GM21737 (cell line): ENCODE data around the gene CYP26A1.

Experiments used
- ATAC-seq: cut with Tn5 transposase; IDR thresholded peaks from one replicate; pipeline ENCODE4 v1.9.1; 2021; ENCODE audit warnings: mild to moderate bottlenecking, moderate library complexity; ENCODE audit not compliant: unreplicated experiment

The CYP26A1 gene, protein sequence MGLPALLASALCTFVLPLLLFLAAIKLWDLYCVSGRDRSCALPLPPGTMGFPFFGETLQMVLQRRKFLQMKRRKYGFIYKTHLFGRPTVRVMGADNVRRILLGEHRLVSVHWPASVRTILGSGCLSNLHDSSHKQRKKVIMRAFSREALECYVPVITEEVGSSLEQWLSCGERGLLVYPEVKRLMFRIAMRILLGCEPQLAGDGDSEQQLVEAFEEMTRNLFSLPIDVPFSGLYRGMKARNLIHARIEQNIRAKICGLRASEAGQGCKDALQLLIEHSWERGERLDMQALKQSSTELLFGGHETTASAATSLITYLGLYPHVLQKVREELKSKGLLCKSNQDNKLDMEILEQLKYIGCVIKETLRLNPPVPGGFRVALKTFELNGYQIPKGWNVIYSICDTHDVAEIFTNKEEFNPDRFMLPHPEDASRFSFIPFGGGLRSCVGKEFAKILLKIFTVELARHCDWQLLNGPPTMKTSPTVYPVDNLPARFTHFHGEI

DNA sequence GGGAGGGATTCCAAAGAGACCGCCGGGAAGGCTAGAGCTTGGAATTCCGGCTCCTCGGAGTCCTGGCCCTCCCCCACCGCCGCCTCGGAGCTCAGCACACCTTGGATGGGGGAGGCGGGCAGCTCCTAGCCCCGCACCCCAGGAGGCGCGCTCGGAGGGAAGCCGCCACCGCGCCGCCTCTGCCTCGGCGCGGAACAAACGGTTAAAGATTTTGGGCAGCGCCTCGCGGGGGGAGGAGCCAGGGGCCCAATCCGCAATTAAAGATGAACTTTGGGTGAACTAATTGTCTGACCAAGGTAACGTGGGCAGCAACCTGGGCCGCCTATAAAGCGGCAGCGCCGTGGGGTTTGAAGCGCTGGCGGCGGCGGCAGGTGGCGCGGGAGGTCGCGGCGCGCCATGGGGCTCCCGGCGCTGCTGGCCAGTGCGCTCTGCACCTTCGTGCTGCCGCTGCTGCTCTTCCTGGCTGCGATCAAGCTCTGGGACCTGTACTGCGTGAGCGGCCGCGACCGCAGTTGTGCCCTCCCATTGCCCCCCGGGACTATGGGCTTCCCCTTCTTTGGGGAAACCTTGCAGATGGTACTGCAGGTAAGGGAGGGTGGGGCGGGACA is at the start of gene CYP26A1:
TSS of gene CYP26A1 (plus strand) at position 355 of the 608 bp plus-strand sequence. CDS start at position 397, 42 bp downstream.
- ATAC-seq = no peak

DNA sequence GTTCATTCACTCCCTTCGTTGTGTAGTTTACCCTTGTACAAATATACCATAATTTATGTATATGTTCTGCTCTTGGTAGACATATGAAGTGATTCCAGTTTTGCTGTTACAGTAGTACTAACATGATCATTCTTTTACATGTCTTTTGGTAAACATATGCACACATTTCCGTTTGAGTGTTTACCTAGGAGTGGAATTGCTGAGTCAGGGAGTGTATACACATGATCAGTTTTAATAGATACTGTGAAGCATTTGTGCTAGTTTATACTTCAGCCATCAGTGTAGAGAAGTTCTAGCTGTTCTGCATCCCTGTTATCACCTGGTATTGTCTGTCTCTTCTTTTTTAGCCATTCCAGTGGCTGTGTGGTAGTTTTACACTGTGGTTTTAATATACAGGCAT is 47.6 kb upstream of the CYP26A1 start:
- ATAC-seq = no peak

DNA sequence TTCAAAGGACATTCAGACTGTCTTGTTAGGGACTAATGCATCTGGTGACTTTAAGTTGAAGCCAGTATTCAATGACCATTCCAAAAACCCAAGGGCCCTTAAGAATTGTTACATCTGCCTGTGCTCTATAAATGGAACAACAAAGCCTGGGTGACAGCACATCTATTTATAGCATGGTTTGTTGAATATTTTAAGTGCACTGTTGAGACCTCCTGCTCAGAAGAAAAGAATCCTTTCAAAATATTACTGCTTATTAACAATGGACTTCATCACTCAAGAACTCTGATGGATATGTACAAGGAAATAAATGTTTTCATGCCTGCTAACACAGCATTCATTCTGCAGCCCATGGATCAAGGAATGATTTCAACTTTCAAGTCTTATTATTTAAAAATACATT is 46.2 kb upstream of the CYP26A1 start:
- no peak for ATAC-seq

DNA sequence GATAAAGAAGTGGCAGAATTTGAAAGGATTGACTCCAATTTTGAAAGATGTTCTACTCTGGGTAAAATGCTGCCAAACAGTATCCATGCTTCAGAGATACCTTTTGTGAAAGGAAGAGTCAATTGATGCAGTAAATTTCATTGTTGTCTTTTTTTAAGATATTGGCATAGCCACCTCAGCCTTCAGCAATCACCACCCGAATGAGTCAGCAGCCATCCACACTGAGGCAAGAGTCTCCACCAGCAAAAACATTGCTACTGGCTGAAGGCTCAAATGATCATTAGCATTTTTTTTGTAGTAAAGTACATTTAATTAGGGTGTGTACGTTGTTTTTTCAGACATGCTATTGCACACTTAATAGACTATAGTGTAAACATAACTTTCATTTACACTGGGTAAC is 44.8 kb upstream of the CYP26A1 start:
- ATAC-seq = no peak

DNA sequence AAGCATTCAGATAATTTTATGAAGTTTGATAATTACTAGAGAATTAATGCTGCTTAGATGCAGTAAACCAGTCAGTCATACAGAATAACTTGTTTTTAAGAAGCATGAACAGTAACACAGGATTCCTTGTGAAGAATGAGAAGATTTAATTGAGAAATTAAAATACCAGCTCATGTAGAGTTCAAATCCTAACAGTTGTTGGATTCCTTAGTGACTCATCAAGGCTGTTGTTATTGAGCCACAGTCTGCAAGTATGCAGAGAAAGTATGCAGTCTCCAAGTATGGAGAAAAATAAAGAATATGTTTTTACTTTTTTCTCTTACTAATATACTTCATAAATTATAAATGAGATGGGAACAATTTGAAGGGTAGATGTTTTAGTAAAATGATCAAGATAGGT is 43.3 kb upstream of the CYP26A1 start:
- ATAC-seq = no peak

DNA sequence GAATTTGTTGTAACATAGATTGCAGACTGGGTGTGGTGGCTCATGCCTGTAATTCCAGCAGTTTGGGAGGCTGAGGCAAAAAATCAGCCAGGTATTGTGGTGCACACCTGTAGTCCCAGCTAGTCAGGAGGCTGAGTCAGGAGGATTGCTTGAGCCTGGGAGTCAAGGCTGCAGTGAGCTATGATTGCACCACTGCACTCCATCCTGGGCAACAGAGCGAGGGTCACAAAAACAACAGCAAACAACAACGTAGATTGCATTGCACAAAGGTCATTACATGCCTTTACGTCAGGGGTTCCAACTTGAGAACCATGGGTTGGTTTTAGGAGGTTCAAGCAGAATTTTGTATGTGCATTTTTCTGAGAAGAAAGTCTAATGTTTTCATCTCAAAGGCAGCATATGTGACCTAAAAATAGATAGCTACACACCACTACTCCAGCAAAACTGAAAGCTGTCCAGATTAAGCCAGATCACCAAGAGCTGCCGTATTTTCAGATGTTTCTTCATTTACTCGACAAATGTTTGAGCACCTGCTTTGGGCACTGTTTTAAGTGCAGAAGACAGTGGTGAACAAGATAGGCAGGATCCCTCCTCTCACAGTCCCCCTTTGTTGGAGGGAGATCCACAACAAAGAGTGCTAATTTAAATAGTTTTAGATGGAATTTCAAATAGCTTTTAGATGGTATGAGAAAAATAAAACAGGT is 41.4 kb upstream of the CYP26A1 start:
- ATAC-seq = no peak

DNA sequence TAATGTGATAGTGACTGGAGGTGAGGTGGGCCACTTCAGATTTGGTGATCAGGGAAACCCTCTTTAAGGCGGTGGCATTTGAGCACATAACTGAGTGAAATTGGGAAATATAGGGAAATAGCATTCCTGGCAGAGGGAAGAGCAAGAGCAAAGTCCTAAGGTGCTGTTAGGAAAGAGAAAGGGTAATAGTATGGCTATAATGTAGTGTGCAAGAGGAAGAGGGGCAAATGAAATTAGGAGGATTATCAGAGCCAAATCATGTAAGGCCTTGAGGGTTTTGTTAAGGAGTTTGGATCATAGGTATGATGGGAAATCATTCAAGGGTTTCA is 40.9 kb upstream of the CYP26A1 start:
- ATAC-seq = no peak

DNA sequence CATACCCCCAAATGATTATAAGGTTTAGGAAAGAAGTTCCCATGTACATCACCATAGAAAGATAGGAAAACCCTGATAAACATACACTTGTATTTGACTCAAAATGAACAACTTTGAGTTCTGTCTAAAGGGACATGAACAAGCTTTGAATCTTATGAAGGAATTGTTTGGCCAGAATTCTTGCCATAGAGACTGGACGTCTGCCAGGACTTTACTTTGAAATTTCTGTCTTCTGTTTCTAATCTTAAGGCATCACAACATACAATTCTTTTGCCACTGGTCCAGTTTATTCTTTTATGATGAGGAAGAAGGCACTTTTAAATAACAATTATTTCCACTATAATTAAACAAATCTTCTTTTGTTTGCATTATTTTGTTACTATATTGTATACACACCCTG is 39.3 kb upstream of the CYP26A1 start:
- no peak for ATAC-seq

DNA sequence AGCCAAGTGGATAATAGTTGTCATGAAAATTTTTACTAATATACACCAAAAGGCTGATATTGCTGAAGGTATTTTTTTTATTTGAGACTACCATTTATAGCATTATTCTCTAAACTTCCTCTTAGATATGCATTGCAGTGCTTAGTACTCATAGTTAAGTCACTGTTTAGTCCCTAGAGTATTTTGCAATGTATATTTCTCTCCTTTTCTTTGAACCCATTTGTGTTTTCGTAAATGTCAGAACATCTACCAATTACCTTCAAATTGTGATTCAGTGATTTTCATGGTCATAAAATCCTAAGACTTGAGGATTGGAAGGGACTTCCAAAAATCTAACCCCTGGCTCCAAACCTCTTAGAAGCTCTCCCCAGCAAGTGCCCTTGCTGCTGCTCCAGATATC is 34.6 kb upstream of the CYP26A1 start:
- ATAC-seq = no peak

DNA sequence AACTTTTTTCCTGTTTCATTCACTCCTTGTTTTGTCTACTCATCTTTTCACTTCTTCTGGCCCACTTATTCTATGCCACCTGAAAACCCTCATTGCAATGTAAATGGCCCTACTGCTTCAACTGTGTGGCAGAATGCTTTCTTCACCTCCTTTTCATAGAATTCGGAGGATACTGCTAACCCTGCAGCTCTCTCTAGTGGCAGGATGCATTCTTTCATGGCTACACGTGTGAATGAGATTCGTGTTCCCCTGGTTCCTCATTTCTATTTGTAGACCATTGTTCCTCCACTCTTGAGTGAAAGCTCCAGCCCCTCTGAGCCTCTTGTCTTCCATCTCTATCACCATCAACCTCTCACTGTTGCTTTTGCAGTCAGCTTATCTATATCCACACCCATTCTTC is 34.0 kb upstream of the CYP26A1 start:
- ATAC-seq = no peak

DNA sequence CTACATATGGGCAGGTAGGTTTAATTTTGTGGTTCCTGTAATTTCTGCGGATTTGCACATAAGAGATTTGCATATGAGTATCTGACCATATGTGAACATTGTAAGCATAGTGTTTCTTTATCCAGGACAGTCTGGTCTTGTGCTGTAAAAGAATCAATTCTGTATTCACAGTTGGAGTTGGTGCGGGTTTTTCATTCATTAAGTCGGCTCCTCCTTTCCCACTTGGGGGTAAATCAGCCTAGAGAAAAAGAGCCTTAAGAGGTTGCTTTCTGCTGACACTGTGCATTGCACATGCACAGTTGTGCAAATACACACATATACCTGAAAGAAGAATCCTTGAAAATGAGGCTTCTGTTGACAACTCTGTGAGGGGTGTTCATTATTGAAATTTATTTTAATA is 19.2 kb upstream of the CYP26A1 start:
- no peak for ATAC-seq

DNA sequence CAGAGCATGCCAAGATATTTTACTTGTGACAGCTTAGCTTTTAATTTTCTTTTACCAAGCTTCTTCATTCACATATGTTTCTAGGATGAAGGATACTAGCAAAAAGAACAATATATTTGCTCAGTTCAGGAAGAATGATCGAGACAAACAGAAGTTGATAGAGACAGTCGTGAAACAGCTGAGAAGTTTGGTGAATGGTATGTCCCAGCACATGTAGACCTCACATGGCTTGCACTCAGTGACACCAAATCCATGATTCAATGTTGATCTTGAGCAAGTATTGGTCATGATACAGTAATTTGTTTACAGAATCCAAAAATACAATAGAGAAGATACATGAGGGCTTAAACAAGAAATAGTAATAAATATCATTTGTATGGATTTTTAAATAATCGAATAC is 15.6 kb upstream of the CYP26A1 start:
- ATAC-seq = no peak

DNA sequence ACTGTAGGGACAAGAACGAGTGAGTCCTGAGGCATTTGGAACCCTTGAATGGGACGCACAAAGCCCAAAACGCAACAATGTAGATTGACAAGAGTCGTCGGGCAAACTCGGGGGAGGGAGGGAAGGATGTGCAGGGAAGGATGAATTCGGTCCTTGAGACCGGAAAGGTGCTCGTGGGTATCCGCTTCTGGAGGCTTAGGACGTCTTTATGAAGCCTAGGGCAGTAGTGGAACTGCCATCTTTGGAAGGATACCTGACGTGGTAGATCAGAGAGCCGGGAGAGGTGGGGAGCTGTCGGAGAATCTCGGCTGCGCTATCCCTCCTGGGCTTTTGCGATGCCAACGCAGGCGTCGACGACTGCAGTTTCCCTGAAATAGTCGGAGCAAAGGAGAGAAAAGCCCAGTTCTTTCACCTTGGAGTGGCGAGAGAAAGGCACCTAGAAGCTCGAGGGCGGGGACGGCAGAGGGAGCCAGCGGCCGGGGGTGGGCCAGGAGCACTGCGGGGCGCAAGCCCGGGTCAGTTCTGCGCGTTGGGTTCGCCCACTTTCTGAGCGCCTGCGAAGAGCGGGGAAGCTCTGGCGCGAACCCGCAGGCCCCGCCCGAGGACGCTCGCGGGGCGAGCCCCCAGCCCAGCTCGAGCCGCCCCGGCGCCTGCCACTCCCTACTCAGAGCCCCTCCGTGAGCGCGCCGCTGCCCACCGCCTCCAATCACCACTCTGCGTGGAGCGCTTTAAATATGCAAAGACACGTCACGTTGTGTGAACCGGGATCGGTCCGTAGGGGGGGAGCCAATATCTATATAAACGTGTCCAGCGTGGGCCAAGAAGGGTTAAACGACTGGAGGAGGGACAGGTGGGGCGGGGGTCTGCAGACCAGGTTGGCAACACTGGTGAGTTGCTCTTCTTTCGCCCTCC is 13.5 kb upstream of the CYP26A1 start, which contains the start of gene CYP26C1:
TSS of gene CYP26C1 (plus strand) at position 824 of the 912 bp plus-strand sequence. CDS start 466 bp downstream, outside the sequence.
- ATAC-seq = no peak

DNA sequence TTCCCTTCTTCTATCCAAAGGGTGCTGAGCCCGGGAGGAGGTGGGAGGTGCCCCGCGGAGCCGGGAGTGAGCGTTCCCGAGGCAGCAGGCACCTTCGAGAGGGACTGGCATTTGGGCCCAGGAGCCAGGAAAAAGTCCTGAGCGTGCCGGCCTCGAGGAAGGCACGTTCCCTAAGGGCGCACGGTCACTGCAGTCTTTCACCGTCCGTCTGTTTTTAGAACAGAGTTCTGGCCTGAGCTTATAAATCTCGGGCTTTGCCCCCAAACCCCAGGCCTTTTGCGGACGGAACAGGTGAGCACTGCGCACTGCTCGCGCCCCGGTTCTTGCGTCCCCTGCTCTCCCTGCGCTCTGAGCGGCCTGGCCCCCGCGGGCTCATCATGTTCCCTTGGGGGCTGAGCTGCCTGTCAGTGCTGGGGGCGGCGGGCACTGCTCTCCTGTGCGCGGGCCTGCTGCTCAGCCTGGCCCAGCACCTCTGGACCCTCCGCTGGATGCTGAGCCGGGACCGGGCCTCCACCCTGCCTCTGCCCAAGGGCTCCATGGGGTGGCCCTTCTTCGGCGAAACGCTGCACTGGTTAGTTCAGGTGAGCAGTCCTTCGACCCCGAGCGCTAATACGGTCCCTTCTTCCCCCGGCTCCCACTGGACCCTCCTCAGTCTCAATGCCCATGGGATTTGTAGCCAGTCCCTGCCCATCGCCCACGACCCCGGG is 12.7 kb upstream of the CYP26A1 start:
- no peak for ATAC-seq

DNA sequence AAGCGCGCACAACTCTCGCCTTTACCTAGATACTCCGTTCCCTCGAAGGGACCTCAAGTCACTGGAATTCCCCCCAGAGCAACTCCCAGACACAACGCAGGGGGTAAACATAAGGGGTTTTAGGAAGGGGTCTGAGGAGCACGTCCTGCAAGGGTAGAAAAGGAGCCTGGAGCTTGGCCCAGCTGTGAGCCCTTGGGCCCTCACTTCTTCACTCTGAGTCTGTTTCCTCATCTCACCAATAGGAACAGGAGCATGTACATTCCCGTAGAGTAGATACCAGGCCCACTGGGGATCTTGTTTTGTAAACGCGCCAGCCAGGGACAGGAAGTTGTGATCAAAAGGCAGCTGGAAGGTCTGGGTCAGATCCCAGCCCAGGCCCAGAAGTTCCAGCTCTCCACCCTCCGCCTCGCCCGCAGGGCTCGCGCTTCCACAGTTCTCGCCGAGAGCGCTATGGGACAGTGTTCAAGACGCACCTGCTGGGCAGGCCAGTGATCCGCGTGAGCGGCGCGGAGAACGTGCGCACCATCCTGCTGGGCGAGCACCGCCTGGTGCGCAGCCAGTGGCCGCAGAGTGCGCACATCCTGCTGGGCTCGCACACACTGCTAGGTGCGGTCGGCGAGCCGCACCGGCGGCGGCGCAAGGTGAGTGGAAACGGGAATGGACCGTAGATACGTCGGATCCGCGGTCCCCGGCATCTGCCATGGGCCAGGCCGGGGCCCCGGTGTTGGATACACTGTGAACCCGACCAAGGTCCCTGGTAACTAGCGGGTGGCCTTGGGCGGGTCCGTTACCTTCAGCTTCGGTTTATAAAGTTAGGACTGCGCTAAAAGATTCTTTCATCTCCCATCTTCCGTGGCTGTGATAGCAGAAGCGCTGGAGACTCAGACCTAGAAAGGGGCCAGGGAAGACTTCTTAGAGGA is 11.8 kb upstream of the CYP26A1 start:
- ATAC-seq = no peak

DNA sequence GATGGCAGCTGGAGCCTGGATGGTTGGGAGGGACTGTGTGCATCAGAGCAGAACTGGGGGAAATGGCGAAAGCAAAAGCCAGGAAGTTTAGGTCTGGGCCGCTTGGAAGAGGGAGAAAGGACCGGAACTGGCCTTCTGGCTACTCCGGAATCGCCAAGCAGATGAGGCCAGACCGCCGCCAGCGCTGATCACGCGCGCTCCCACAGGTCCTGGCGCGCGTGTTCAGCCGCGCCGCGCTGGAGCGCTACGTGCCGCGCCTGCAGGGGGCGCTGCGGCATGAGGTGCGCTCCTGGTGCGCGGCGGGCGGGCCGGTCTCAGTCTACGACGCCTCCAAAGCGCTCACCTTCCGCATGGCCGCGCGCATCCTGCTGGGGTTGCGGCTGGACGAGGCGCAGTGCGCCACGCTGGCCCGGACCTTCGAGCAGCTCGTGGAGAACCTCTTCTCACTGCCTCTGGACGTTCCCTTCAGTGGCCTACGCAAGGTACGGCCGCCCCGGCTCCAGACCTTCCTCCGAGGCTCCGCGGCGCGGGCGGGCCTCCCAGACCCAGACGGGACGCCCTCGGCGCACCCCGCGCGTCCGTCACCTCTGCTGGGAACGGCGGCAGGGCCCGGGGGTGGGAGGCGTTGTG is 11.1 kb upstream of the CYP26A1 start:
- ATAC-seq = no peak

DNA sequence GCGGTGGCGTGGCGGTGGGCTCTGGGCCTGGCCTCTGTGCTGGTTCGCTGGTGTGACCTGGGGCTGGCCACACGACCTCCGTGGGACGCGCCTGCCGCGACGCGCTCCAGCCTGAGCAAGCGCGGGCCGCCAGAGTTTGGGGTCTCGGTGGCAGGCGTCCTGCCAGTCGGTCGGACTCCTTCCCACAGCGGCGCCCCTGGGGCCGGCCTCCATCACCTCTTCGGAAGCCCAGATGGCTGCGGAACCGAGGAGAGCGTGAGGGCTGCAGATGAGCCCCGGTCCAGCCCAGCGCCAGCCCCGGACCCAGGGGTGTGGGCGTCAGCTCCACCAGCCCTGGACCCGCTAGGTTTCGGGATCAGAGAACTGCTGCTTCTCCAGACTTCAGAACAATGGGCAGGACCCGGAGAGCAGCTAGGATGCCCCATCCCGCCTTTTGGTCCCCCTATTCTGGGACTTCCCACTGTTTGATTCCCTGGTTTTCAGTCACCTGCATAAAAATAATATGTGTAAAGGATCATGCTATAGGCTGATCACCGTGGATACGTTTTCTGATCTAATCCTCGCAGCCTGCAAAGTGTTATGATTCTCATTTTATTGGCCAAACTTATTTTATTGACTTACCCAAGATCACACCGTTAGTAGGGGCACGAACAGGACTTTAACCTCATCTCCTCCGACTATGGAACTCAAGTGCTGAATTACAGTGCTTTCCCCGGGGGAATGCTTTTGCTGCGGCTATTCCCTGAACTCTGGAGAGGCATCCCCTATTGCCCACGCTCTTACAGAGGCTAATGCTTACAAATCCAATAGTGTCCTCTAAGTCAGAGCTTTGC is 10.3 kb upstream of the CYP26A1 start:
- ATAC-seq = no peak
